IMR-90 (cell line): ENCODE measurements around the gene CORO7. TPM values are rescaled to one million over a fixed set of nuclear protein-coding genes. Genes with fewer than 3 reads are reported as not detected.

Experiments
- ATAC-seq: fragments of 200-7000 bp; cut with Tn5 transposase; 2 replicates; pipeline ENCODE4 v1.9.1; 2020; ENCODE audit warnings: low read depth, mild to moderate bottlenecking, moderate library complexity
- BruUV-seq: library from RNA; stranded (reverse); fragments of 400-500 nt; replicated peaks from 2 replicates; lab custom pipeline; 2021; lab: Mats Ljungman, UMichigan
- CTCF ChIA-PET: fragments of 300-600 bp; formaldehyde crosslinking; extraction: SDS; loops from one replicate; lab custom pipeline; 2021; ENCODE audit warnings: antibody characterized with exemption; lab: Yijun Ruan, JAX
- POLR2A ChIA-PET: fragments of 300-600 bp; sonication (Branson Sonifier 250); formaldehyde crosslinking; loops from one replicate; lab custom pipeline; 2022; ENCODE audit warnings: antibody characterized with exemption; ENCODE audit not compliant: unreplicated experiment; lab: Charles Lee
- DNase-seq: peaks from one replicate; pipeline ENCODE4 v3.0.0; 2013
- H2AFZ ChIP-seq: replicated peaks from 2 replicates; pipeline ENCODE3; 2013; ENCODE audit warnings: low read length, mild to moderate bottlenecking; ENCODE audit not compliant: poor library complexity
- H2AK5ac ChIP-seq: 2 replicates; pipeline ENCODE4 v1.6.1; 2013; ENCODE audit warnings: low read depth, low read length, inconsistent platforms
- H2AK9ac ChIP-seq: replicated peaks from 2 replicates; pipeline ENCODE3; 2013; ENCODE audit warnings: mild to moderate bottlenecking, low read depth, low read length, moderate library complexity; ENCODE audit not compliant: poor library complexity
- H2BK120ac ChIP-seq: 2 replicates; pipeline ENCODE4 v1.6.1; 2013; ENCODE audit warnings: low read depth, low read length, inconsistent platforms
- H2BK15ac ChIP-seq: 3 replicates; pipeline ENCODE4 v1.6.1; 2013; ENCODE audit warnings: low read depth, low read length, inconsistent platforms
- H2BK20ac ChIP-seq: 2 replicates; pipeline ENCODE4 v1.6.1; 2013; ENCODE audit warnings: low read depth, mild to moderate bottlenecking, inconsistent platforms, low read length, moderate library complexity
- H2BK5ac ChIP-seq: 2 replicates; pipeline ENCODE4 v1.6.1; 2013; ENCODE audit warnings: mild to moderate bottlenecking, low read depth, low read length, inconsistent platforms; ENCODE audit not compliant: poor library complexity, severe bottlenecking
- H3K14ac ChIP-seq: replicated peaks from 2 replicates; pipeline ENCODE4 v1.6.1; 2013; ENCODE audit warnings: low read depth, low read length, inconsistent platforms
- H3K18ac ChIP-seq: 2 replicates; pipeline ENCODE4 v1.6.1; 2013; ENCODE audit warnings: low read depth, low read length, control low read depth
- H3K23ac ChIP-seq: 2 replicates; pipeline ENCODE4 v1.6.1; 2013; ENCODE audit warnings: low read depth, low read length, inconsistent platforms
- H3K27ac ChIP-seq: 2 replicates; pipeline ENCODE4 v1.5.1; 2013; ENCODE audit warnings: mild to moderate bottlenecking, control low read depth, low read length; ENCODE audit not compliant: insufficient read depth
- H3K27me3 ChIP-seq: 2 replicates; pipeline ENCODE4 v1.6.1; 2013; ENCODE audit warnings: low read length; ENCODE audit not compliant: control insufficient read depth, insufficient read depth
- H3K36me3 ChIP-seq: 2 replicates; pipeline ENCODE4 v1.6.1; 2013; ENCODE audit warnings: low read length, mixed read lengths; ENCODE audit not compliant: control insufficient read depth, insufficient read depth
- H3K4ac ChIP-seq: 2 replicates; pipeline ENCODE4 v1.6.1; 2013; ENCODE audit warnings: low read depth, low read length, inconsistent platforms
- H3K4me1 ChIP-seq: 2 replicates; pipeline ENCODE4 v1.6.1; 2013; ENCODE audit warnings: low read length, mixed read lengths; ENCODE audit not compliant: control insufficient read depth, insufficient read depth
- H3K4me2 ChIP-seq: 2 replicates; pipeline ENCODE4 v1.6.1; 2013; ENCODE audit warnings: low read depth, mild to moderate bottlenecking, control low read depth, low read length, moderate library complexity
- H3K4me3 ChIP-seq: 2 replicates; pipeline ENCODE4 v1.5.1; 2013; ENCODE audit warnings: low read depth, mild to moderate bottlenecking, control low read depth, low read length, moderate library complexity; ENCODE audit not compliant: insufficient read depth
- H3K56ac ChIP-seq: 2 replicates; pipeline ENCODE4 v1.6.1; 2013; ENCODE audit warnings: low read length, inconsistent platforms; ENCODE audit not compliant: insufficient read depth; ENCODE audit errors: extremely low read depth
- H3K79me1 ChIP-seq, 2 experiments: 2 replicates each; pipeline ENCODE4 v1.6.1; 2013; ENCODE audit warnings: low read length in 2 of 2, inconsistent platforms in 1 of 2, low read depth in 1 of 2
- H3K9ac ChIP-seq: 2 replicates; pipeline ENCODE4 v1.6.1; 2013; ENCODE audit warnings: low read depth, low read length, control low read depth
- H3K9me1 ChIP-seq: 2 replicates; pipeline ENCODE4 v1.6.1; 2013; ENCODE audit warnings: low read length, inconsistent platforms; ENCODE audit not compliant: insufficient read depth
- H3K9me3 ChIP-seq: 2 replicates; pipeline ENCODE4 v1.6.1; 2013; ENCODE audit warnings: low read length; ENCODE audit not compliant: control insufficient read depth, insufficient read depth
- H4K20me1 ChIP-seq: 2 replicates; pipeline ENCODE4 v1.6.1; 2013; ENCODE audit warnings: low read length, inconsistent platforms; ENCODE audit not compliant: insufficient read depth
- H4K5ac ChIP-seq: 2 replicates; pipeline ENCODE4 v1.6.1; 2013; ENCODE audit warnings: mild to moderate bottlenecking, low read depth, low read length, control low read depth
- H4K8ac ChIP-seq, 2 experiments: 2 replicates each; pipeline ENCODE4 v1.6.1; 2013; ENCODE audit warnings: low read depth in 2 of 2, low read length in 2 of 2, control low read depth in 1 of 2, inconsistent platforms in 1 of 2
- H4K91ac ChIP-seq: 2 replicates; pipeline ENCODE4 v1.6.1; 2013; ENCODE audit warnings: low read depth, low read length, inconsistent platforms; ENCODE audit not compliant: insufficient read depth
- CEBPB ChIP-seq: IDR thresholded peaks from 2 replicates; pipeline ENCODE4 v1.6.1; 2012; ENCODE audit warnings: low read depth, low read length, improper control_type of control experiment
- RAD21 ChIP-seq: IDR thresholded peaks from 2 replicates; pipeline ENCODE4 v1.6.1; 2012; ENCODE audit warnings: low read length, improper control_type of control experiment
- RFX5 ChIP-seq: IDR thresholded peaks from 2 replicates; pipeline ENCODE4 v1.8.0; 2012; ENCODE audit warnings: low read depth, mild to moderate bottlenecking, low read length, moderate library complexity
- whole genome bisulfite sequencing, 2 experiments: methylation state at CpG; one replicate each; pipeline versions ENCODE4 v1.1.5 to v1.1.7; 2013; ENCODE audit warnings: missing lambda C conversion rate in 2 of 2; ENCODE audit not compliant: insufficient read length in 1 of 2; ENCODE audit errors: extremely low coverage in 2 of 2; 5-methylcytosine and 5-hydroxymethylcytosine counted together
- dilution Hi-C: fragments of 300-500 bp; cut with HindIII; formaldehyde crosslinking; loops from one replicate; pipeline ENCODE4 v1.14.3; 2018; ENCODE audit warnings: low sequenced_read_pairs; ENCODE audit not compliant: unreplicated experiment
- in situ Hi-C: fragments of 300-500 bp; cut with MboI; formaldehyde crosslinking; loops from 3 replicates; pipeline ENCODE4 v1.14.3; 2019; ENCODE audit warnings: low sequenced_read_pairs, inconsistent platforms, mixed read lengths
- intact Hi-C: fragments of 100-400 bp; cut with micrococcal nuclease; formaldehyde crosslinking; loops from 2 replicates; pipeline ENCODE4 v1.10.0; 2022
- polyA plus RNA-seq, 3 experiments: library from polyadenylated mRNA; depleted of rRNA; stranded (reverse); fragments of >200 nt; gene quantifications; 2 replicates each; pipeline ENCODE4 v1.2.3, GENCODE V29; 2012; ENCODE audit warnings: low replicate concordance in 1 of 3
- total RNA-seq: library from RNA; depleted of rRNA; stranded (reverse); fragments of >200 nt; gene quantifications from 2 replicates; pipeline ENCODE4 v1.2.3, GENCODE V29; 2012

Gene CORO7
- total and polyA plus RNA-seq, 2 of the 4 experiments (the other 2 are of a cell fraction): 6.3 to 26.7 TPM

GRCh38 chr16:4364196-4365013 lies 52.0 kb downstream of the CORO7 start:
- Histone ChIP-seq H2BK15ac (no peak overlapping the region), H2AK5ac (no peak overlapping the region), H4K91ac (no peak overlapping the region), H3K9me1 (peaks cover 12% of the 10 kb centered on the region; the same call in 1 of the 2 replicates), H3K4ac (no peak overlapping the region), H2BK120ac (no peak overlapping the region), H3K9me3 (no peaks in the 10 kb centered on the region), H4K20me1 (peaks cover 5% of the 10 kb centered on the region; the same call in 1 of the 2 replicates), H3K36me3 (peaks cover 6% of the 10 kb centered on the region; the same call in 1 of the 2 replicates), H3K56ac (no peak overlapping the region), H3K27ac (no peak overlapping the region), H2BK5ac (no peak overlapping the region), H3K27me3 (no peaks in the 10 kb centered on the region), H2BK20ac (no peak overlapping the region), H2AFZ (no peak overlapping the region), H3K23ac (no peak overlapping the region), H3K9ac (no peak overlapping the region), H3K4me2 (no peak overlapping the region), H2AK9ac (no peak overlapping the region), H3K18ac (no peak overlapping the region), H3K79me1 (peaks cover 0 to 19% of the 10 kb centered on the region in 2 experiments; a peak in 2 of 4 replicates), H4K5ac (no peak overlapping the region), H3K14ac (no peak overlapping the region), H3K4me3 (no peak overlapping the region), H4K8ac (no peak overlapping the region), H3K4me1 (peaks cover 11% of the 10 kb centered on the region)
- ATAC-seq: no peak
- CTCF ChIA-PET: no interaction called here
- in situ Hi-C loops: loop anchor here (5.0 kb wide), 1 partner anchor 33 kb away; no protein-coding TSS in a partner anchor
- no TSS peak for BruUV-seq
- WGBS, 2 experiments: 95% methylated on average over 16 of the region's 37 CpGs; no CpG with 5 or more reads in 1 of the 2 experiments
- intact Hi-C loops: no loop called here
- DNase-seq: no peak
- TF ChIP-seq CEBPB (no peak), RFX5 (no peak), RAD21 (no peak)
- dilution Hi-C loops: no loop called here
- POLR2A ChIA-PET: no interaction called here
